GM10266 (cell line): ENCODE measurements around the gene RALGDS.

Source experiments
- DNase-seq: peaks from one replicate; pipeline ENCODE4 v3.0.0; 2012; ENCODE audit errors: extremely low spot score
- TF ChIP-seq, protein P1 (sequence below): IDR thresholded peaks from 2 replicates; pipeline ENCODE4 v1.5.1; 2012; ENCODE audit warnings: mild to moderate bottlenecking, low read depth; ENCODE audit not compliant: control insufficient read depth, insufficient read depth; ENCODE audit errors: missing control alignments

The RALGDS gene

GRCh38 chr9:133149130-133150015, 28.3 kb upstream of the RALGDS start:
- peak; percentile 98 for DNase-seq
- TF ChIP-seq, protein P1, sequence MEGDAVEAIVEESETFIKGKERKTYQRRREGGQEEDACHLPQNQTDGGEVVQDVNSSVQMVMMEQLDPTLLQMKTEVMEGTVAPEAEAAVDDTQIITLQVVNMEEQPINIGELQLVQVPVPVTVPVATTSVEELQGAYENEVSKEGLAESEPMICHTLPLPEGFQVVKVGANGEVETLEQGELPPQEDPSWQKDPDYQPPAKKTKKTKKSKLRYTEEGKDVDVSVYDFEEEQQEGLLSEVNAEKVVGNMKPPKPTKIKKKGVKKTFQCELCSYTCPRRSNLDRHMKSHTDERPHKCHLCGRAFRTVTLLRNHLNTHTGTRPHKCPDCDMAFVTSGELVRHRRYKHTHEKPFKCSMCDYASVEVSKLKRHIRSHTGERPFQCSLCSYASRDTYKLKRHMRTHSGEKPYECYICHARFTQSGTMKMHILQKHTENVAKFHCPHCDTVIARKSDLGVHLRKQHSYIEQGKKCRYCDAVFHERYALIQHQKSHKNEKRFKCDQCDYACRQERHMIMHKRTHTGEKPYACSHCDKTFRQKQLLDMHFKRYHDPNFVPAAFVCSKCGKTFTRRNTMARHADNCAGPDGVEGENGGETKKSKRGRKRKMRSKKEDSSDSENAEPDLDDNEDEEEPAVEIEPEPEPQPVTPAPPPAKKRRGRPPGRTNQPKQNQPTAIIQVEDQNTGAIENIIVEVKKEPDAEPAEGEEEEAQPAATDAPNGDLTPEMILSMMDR: peak; percentile 44

DNA sequence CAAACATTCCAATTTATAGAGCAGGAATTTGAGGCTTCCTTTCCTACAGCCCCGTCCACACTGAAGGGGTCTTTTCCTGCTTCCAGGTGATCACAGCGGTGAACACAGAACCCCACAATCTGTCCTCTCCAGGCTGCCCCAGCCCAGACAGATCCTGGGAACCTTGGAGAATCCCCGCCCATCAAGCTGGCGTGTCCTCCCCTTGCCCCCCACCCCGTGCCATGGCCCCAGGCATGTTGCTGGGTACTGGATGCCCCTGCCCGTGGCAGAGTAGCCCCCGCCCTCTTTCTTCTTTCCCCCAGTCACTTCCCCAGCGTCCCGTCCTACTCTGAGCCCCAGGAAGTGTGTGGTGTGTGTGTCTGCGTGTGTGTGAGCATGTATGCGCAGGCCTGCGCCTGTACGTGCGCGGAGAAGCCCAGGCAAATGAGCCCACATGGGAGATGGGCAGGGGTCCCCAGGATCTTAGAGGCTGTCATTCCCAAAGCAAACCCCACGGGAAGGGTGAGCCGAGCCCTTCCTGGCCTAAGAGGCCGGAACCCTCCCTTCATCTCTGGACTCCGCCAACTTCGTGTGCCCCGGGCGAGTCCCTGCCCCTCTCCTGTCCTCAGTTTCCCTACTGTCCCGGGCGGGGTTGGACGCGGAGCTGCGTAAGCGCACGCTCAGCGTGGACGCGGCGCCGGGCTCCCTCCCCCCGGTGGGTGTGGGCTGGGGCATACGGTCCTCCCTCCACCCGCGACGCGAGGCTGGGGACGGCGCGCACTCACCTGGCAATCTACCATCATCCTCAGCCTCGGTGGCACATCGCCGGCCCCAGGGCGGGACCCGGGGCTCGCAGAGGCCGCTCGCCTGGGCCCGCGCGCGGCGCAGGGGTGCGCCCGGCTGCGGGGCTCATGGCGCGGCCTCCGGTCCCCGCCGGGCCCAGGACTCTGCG, 27.4 kb upstream of the RALGDS start:
- TF ChIP-seq, protein P1: no peak
- peak; percentile 61 for DNase-seq

DNA sequence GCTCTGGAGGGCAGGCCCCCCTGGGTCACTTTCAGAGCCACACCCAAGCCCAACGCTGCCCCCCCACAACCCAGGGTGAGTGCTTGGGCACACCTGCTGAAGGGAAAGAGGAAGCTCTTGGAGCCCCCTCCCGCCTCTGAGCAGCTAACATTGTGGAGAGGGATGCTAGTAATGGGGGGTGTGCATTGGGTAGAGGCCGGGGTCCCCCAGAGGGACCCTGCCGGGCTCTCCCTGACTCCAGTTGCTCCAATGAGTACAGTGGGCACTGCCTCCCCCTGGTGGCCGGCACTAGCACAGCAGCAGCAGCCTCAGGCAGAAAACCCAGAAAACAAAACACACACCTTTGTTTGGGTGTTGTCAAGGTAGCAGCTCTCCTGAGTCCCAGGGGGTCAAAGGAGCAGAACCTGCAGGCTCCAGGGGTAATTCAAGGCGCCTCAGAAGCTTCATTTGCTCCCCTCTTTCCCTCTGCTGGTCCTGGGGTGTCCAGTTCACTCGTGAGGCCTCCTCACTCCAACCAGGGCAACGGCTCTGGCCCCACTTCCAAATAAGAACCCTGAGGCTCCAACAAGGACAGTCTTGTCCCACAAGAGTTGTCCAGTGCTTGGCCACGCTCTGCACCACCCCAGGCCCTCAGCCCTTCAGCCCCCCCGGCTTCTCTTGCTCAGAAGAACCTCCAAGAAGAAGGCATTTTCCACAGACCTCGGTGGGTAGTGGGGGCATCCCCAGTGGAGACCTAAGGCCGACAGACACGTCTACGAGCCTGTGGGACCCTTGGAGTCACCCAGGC, 26.6 kb upstream of the RALGDS start:
- TF ChIP-seq, protein P1: peak; percentile 99
- peak; percentile 86 for DNase-seq

GRCh38 chr9:133146746-133147411, 25.8 kb upstream of the RALGDS start:
- TF ChIP-seq, protein P1: no peak
- DNase-seq: no peak

DNA sequence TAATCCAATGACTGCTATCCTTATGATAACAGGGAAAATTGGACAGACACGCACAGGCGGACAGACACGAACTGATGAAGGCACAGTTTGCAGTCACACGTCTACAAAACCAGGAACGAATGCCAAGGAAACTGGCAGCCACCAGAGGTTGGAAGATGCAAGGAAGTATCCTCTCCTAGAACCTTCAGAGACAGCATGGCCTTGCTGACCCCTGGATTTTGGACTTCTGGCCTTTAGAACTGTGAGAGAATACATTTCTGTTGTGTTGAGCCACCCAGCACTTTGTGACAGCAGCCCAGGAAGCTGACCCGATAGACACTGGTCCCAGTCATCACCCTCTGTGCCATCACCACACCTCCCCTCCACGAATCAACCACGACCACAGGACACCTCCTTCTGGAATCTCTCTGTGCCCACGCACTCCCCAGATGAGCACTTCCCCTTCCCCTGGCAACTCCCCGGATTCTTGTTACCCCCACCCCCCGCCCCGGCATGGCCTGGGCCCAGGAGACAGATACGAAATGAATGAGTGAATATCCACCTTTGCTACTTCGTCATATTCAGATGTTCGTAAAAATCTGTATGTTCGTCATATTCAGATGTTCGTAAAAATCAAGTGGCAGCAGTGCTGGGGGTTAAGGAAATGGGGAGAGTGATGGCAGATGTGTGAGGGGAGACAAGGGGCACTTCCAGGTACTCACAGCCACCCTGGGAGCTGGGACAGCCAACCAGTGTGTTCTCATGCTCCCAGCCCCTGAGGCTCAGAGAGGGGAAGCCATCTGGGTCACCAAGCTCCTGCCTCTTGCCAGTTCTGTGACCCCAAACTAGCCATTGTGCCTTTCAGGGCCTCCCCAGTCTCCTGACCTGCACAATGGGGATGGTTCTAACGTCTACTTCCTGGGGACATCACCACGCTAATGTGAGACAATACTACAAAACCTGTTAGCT, 24.1 kb upstream of the RALGDS start:
- DNase-seq: no peak
- TF ChIP-seq, protein P1: no peak
